Stimulated activated CD4-positive, alpha-beta T cell treated with anti-CD3 and anti-CD28 coated beads, TNF-alpha, amount 100 ng/mL, for 4 hours (primary cell): ENCODE results near the gene CDH24.
A peak's percentile ranks its signal among the peaks of the same experiment; 100 is the strongest.

Source experiments
- DNase-seq, 3 experiments: peaks; one replicate each; pipeline ENCODE4 v3.0.0-alpha.2; 2020; ENCODE audit warnings: low read depth in 3 of 3

CDH24 gene

DNA sequence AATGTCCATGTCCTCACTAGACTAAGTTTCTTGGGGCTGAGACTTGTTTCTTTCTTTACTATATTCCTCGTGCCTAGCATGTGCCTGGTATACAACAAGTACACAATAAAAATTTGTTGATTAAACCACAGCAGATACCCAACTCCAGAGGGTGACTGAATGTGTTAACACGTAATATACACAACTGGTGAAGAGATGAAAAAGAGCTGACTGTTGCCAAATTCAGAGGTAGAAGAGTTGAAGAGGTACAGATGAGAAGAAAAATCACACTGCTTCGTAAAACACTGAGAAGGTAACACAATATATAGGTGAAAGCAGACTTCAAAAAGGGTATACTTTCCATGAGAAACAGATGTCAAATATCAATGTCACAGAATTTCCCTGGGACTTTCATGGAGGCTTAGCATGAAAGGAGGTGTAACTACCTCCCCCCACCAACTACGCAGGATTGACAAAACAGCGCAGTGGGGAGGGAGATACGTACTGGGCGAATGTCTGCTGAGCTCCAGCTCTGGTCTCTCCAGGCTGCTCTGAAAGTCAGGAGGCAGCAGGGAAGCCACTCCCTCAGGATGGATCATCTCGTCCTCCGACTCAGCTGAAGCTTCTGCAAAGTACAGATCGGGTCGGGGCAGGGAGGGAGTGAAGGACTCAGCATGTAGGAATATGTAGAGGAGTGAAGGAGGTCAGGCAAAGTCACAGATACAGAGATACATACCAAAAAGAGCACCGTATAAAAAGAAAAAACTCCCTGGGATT is 32.4 kb upstream of the CDH24 start:
- no peak for DNase-seq

DNA sequence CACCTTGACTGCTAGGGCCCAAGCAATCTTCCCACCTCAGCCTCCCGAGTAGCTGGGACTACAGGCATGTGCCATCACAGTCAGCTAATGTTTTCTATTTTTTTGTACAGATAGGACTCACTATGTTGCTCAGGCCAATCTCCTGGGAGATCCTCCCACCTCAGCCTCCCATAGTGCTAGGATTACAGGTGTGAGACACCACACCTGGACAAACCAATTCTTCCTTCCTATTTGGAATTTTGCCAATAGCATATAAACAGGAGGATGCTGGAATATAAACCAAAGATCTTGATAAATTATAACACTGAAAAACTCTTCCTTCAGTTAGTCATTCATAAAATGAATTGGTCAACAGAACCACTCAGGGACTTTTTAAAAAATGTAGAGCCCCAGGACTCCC is 29.2 kb upstream of the CDH24 start:
- no peak for DNase-seq

DNA sequence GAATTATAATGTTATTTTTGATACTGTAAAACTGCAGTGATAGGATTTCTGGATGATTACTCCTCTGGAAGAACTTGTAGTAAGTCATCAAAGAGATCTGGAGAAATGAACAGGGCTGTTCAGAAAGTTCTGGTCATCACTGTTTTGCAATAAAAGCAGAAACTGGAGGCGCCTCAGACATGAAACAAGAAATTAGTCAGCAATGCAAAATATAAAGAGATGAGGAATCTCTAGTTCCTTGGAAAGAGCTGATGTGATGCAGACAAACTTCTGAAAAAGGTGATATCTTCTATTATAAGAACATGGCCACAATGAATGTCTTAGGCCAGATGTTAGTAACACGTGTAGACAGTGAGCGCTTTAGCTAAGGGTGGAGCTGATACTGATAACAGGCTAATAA is 28.1 kb upstream of the CDH24 start:
- DNase-seq, result no peak

DNA sequence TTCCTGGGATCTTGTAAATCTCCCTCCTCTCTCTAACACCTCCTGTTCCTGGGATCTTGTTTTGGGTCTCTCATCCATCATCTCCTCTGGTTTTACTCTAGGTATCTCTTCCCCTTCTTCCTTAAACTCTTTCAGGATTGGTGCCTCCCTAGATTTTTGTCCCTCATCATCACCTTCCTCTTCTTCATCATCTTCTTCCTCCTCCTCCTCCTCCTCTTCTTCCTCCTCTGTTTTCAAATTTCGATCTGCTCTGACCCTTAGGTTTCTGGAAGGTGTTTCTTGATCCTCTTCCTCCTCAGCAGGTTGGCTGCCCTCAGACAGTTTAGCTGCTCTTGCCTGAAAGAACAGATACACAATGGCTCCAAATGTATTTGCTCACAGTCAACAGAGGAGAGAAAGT is 23.2 kb upstream of the CDH24 start:
- DNase-seq, result no peak

DNA sequence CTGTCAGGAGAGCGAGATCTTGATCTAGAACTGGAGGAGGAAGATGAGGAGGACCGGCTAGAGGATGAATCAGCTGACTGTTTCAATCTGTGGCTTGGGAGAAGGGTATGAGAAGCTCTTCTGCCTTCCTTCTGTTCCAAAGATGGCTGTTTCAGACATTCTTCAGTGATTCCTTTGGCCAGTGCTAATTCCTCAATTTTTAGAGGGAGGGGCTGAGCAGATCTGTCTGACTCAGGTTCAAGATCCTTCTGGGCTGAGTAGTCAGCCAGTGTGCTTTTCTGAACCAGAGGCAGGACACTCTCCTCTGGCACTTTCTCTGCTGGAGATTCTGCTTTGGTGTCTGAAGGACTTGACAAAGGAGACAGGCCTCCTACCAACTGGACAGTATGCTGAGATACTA is 22.4 kb upstream of the CDH24 start:
- DNase-seq, result no peak

DNA sequence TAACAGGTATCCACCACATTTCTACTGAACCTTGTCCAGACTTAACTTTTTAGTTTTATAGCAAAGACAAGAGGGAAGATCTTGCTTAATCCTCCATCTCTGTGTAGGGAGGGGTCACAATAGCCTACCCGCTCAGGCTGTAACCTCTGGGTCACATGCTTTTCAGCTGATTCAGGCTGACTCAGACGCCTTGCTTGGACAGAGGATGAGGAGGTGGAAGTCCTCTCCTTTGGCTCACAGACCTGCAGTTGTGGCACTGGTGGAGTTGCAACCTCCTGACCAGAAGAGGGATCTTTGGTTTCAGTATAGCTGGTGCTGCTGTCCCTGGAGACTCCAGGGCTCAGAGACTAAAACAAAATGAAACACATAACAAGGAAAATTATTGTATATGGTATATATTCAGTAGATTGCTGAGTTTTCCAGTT is 21.4 kb upstream of the CDH24 start:
- DNase-seq, result no peak

DNA sequence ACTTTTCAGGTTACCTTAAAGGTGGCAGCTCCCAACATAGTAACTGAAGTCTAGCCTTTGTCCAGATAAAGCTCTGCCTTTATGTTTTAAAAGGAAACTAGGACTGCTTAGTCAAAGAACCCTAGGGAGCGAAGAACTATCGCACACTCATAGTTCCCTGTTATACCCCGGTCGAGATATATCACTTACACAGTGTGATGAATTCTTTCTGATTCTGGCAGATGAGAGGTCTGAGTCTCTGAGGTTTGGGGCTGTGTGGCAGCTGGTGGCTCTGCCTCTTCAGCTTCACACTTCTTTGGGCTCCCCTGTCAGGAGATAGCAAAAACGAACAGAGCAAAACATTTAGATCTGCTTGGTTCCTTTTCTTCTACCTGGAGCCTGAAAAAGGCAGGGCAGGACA is 20.6 kb upstream of the CDH24 start:
- DNase-seq, result no peak

DNA sequence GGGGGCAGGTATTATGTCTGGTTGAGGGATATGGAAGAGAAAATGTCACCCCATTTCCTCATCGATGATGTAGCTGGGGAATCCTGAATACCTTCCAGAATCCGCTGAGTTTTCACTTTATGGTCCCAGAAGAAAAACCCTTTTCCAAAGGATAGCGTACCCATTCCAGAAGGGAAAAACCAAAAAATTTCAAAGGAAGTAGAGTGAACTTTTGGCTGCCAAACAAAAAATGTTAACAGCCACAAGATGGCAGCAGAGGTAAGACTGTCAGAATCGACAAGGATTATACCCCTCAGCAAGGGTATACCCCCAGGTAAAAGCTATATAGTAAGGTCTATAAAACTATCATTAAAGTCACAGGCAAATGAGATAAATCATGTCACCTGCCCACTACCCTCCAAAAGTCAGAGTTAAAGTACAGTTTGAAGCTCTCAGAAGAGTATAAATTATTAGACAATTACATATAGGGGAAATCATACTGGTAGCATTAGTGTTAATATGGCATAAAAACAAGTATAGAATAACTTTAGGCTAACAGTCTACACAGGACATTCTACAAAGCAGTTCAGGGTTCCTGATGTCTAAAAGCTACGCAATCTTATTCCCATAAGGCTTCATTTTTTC is 19.6 kb upstream of the CDH24 start:
- no peak for DNase-seq

DNA sequence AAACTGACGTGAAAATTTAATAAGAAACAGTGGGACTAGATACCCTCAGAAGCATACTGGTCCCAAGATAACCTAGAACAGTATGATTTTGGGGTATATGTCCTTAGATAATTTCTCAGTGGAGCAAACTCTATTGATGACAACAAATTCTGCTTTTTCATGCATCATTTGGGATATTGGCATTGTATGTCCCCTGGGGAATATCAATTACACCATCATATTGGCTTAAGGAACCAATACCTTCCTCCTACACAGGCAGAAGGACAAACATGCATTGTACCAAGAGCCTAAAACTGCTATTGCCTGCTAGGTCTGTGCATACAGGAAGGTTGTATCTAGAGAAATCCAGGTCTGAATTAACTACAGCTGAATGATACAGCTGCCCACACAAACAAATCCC is 17.6 kb upstream of the CDH24 start:
- no peak for DNase-seq

DNA sequence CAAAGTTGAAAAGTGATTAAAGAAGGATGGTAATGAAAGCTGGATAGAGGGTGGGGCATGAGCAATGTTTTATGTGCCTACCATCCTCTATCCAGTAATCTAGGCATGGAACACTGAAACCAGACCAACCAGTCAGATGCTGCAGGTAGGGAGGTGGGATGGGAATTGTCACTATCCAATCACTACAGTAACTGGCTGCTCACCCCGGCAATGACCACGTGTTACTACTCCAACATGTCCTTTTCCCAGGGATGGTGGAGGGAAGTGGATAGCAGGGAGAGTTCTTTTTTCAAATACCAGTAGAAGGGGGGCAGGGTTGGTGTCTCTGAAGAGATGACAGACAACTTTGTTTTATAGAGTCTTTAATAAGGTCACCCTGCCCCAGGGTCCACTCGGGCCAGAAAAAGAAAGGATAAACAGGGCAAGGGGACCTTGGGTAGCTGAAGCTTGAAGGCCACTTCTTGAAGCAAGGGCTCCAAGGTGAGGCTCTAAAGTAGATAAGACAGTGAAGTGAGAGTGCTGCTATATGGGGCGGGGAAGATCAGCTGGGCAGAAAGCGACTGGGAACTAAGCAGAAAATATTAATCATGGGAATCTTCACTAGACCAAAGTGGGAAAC is 14.7 kb upstream of the CDH24 start:
- no peak for DNase-seq

DNA sequence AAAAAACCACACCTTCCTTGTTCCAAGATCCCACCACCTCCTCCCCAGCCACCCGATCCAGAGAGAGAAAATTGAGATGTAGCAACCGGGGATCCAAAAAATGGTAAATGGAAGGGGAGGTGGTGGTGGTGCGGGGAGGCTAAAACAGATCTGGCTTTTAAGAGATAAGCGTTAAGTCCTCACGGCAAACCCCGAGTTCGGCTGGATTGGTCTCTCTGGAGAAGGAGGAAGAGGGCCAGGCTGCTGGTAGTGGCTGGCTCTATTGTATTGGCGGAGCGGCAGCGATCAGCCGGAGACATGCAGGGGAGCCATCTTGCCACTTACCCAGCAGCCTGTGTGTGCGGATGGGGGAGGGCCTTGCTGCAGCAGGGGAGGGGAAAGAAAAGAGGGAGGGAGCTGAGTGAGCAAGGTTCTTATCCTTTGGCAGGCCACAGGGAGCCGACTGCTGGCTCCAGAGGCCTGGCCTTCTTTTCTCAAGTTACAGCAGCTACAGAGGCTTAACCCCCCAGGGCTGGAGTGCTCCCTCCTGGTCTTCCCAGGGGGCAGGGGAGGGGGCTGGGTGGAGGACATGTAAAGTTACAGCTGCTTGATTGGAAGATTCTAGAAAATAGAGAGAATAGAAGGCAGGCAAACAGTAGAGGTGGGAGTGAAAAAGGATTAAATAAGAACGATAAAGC is 14.1 kb upstream of the CDH24 start:
- peak; percentile 50 to 61 (median 60) for DNase-seq

DNA sequence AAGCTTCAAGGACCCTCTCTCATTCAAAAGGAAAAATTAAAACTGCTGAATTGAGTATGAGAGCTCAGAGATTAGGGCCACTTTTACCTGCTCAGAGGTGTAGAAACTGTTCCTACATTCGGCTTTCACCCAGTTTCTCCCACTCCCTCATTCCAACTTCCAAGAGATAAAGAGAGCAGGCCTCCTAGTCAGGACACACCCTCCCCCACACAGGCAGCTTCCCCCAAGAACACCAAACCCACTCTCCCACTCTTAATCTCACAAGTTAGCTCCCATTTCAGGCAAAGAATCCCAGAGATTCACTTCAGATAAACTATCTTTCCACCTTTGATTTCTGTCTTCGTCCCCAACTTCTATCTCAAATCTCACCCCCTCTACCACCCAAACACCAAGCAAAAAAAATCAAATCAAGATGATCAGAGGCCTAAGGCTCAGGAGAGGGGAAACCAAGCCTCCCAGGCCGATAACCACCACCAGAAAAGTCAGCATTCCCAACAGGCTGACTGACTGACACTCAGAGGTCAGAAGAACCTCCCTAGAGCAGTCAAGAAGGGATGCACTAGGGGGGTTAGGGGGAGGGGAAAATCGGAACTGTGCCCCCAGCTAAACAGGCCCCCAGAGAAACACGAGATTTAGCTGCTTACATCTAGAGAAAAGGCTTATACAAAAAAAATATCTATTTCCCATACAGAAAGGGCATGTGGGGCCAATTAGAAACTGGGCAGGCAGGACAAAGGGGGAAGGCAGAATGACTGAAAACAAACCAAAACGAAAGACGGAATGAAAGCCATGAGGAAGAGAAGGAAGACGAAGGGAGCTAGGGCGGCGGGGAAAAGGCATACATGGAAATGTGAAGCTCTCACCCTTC is 13.2 kb upstream of the CDH24 start:
- DNase-seq, result no peak

DNA sequence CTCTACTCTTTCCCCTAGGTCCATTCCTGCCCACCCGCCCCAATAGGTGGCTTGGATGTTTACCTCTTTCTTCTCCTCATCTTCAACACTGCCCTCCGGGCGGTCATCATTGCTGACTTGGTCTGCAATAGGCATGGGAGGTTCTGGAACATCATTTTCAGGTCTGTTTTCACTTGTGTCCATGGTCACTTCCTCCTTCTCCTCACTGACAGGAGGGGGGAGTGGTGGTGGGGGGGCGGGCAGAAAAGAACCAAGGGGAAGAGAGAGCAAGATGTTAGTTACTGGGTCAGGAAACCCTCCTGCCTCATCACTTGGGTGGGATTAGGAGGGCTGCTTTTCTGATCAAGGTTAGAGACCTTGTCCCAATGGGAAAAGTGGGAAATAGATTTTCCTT is 12.1 kb upstream of the CDH24 start:
- DNase-seq, result no peak

DNA sequence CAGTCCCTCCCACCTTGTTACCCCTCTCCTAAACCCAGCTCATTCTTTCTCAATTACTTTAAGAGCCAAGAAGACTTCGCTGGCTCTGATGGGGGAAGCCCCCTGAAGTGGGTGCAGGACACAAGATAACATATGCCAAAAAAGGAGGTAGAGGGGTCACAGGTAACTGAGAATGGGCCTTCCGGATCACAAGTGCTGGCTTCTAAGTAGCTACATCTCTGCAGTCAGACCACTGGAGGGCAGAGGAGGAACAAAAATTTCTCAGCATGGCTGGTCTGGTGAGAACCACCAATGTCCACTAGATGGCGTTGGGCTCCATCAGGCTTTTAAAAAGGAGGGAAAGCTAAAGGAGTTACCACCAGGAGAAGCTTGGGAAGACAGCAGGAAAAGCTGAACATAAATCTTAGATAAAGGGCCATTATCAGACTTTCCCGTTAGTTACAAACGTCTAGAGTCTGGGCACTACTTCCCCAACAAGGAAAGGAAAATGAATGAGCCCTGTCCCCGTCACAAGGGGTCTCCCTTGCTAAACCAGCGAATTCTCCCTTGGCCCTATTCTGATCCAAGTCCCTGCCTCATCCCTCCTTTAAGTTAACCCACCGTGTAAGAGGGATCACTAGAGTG is 11.6 kb upstream of the CDH24 start:
- DNase-seq, result peak; percentile 31 to 53 (median 53)

DNA sequence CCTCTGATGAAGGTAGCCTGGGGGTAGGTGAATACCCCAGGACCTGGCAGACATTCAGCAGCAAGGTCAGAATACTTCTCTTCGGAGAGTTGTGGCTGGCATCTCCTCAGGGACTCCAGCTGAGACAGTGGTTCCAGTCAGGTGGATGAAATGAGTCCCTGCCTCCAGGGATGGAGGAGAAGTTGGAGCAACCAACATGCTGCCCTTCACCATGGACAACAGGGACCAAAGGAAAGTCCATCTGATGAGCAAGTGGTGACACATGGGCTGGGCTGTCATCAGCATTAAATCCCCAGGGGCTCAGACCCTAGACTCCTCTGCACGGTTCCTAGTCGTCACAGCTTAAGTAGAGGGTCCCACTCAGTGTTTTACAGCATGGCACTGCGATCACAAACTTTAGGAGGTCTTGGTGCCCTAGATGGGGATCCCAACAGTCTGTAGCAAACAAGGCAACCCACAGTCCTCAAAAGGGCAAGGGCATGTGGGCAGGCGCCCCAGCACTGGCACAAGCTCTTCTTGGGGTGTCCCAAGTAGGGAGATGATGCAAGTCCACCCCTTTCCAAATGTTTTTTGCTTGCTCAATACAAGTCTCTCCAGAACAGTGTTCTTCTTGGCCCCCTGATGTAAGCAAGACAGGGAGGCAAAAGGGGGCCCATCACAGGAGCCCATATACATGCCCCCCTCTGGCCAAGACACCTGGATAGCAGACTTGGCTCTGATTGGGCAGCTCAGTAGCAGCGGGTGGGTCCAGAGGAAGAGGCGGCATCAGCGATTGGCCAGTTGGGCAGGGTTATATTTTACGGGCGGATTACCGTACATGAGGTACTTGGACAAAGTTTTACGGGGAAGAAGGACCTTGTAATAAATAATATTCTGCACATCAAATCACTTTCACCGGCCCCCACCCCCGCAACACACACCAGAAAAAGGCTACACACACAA is 10.8 kb upstream of the CDH24 start:
- no peak for DNase-seq

DNA sequence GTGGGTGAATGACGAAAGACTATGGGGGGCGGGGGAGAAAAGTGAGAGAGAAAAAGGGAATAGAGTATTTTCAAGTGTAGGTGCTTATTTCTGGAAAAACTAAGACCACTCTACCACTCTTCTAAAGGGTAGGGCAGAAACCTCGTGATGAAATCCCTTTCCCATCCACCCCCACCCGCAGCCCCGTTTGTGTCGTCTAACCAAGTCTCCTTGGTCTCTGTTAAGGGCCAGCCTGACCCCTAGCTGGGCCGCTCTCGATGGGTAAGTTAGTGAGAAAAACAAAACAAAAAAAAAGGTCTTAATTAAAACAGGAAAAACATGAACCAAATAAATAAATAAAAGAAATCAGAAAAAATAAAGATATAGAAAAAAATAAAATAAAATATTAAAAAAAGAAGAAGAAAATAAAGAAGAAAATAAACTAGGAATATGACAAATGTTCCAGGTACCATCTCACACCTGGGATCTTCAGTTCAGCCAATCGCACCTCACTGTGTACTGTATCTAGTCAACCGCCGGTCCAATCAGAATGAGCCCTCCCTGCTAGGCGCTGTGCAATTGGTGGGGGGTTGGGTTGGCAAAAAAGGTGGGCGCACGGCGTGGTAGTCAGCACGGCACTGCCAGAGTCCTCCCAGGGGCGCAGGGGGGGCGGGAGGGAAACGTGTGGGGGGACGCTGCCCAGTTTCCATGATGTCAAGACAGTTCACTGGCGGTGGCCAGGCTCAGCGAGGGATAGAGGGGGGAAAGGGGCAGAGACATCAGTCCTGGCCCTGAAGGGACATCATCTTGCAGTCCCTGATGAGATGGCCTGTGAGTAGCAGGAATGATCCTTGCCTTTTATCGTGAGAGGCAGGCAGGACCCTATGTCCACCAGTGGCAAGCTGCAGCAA is 9.8 kb upstream of the CDH24 start:
- DNase-seq, result no peak

DNA sequence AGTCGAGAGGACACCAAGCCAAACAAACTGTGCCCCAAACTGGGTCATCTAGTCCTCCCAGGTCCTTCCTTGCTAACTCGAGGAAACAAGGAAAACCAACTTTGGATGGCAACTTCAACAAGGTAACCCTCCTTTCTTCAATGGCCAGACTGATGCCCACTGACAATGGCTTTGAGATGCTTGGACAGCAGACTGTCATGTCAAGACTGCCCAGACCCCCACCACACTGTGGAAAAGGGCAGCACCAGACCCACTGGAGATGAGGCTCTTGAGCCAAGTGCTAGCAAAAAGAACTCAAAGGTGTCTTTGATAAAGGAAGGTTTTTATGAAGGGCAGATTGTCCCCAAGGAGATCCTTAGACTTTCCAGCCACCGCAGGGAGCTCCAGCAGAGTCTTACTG is 9.0 kb upstream of the CDH24 start:
- no peak for DNase-seq

DNA sequence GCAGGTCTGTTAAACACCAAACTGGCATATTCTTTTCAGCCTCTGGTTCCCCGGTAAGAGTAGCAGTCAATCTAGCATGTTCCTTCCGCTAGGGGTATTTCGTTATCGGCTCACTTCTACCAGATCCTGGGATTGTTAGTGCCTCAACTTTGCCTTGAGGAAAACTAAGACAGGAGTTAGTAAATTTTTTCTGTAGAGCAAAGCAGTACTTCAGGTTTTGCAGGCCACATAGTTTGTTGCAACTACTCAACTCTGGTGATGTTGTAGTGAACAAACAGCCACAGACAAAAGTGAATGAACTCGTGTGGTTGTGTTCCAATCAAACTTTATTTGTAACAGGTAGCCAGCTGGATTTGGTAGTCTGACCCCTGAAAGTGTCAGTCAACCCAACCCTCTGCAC is 6.3 kb upstream of the CDH24 start:
- DNase-seq, result no peak

DNA sequence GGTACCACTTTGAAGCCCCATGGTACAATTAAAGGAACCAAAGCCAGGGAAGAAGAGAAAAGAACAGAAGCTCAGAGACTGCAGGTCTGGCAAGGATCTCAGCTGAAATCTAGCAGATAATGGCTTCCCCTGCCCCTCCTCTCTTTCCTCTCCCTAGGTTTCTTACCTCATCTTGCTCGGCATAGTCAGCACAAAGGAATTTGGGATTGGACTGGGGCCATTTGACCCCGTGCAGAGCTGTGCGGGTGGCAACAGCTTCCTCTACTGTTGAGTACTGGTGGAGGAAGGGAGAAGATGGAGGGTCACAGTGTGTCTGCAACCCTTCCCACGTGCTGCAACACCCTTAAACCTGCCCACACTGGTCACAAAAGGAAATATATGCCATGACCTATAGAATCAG is 4.7 kb upstream of the CDH24 start:
- no peak for DNase-seq
